Measurements from ENCODE around the gene EXD2.

EXD2 gene

DNA sequence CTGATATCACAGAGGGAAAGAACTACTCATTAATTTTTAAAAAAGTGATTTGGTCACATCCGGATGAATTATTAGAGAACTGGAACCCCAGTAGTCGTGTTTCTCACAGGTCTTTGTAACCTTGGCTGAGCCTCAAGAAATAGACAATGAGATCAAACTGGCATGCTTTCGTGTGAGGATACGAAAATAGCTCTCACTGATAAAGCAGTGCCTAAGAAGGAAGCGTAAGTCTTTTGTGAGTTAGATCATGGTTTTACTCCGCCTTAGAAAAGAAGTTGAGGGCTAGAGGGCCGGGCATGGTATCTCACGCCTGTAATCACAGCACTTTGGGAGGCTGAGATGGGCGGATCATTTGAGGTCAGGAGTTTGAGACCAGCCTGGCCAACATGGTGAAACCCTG, 34.9 kb downstream of the EXD2 start:
- Histone ChIP-seq H3K27ac (no peak overlapping the region), H3K4me2 (no peak overlapping the region), H3K4me3 (IDR thresholded peaks at IDR 0.05; ENCODE audit: insufficient read depth, low read depth, low read length) (no peak overlapping the region), H4K20me1 (ENCODE audit: insufficient read depth) (no peaks in the 10 kb centered on the region), H3K9ac (no peak overlapping the region), H3K27me3 (ENCODE audit: insufficient read depth, low read depth) (no peaks in the 10 kb centered on the region), H3K36me3 (ENCODE audit: insufficient read depth) (no peaks in the 10 kb centered on the region), H3K4me1 (ENCODE audit: low read depth, poor library complexity, severe bottlenecking) (no peaks in the 10 kb centered on the region), H3K79me2 (ENCODE audit: insufficient read depth, low read depth) (no peaks in the 10 kb centered on the region), H2AFZ (ENCODE audit: low read depth) (no peak overlapping the region)
- TF ChIP-seq CTCF (conservative IDR thresholded peaks at IDR 0.05; ENCODE audit: low read depth, low read length): no peak

DNA sequence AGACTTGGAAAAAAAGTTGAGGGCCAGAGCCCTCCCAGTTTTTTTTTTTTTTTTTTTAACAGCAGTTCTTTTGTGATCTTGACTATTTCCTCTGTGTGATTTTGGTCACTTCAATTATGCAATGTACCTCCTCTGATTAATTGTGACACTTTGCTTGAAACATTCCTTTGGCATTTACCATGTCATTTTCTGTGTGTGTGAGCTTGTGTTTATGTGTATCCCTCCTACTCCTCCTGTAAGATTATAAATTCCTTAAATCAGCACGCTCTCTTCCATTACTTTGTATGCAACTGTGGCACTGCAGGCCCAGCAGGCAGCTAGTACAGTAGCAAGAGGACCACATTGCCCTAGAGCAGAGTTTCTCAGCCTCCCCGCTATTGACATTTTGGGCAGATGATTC, 35.4 kb downstream of the EXD2 start:
- Histone ChIP-seq H2AFZ (ENCODE audit: low read depth) (no peak overlapping the region), H3K27me3 (ENCODE audit: insufficient read depth, low read depth) (no peaks in the 10 kb centered on the region), H3K4me3 (IDR thresholded peaks at IDR 0.05; ENCODE audit: insufficient read depth, low read depth, low read length) (no peak overlapping the region), H3K79me2 (ENCODE audit: insufficient read depth, low read depth) (no peaks in the 10 kb centered on the region), H4K20me1 (ENCODE audit: insufficient read depth) (no peaks in the 10 kb centered on the region), H3K27ac (no peak overlapping the region), H3K36me3 (ENCODE audit: insufficient read depth) (no peaks in the 10 kb centered on the region), H3K4me1 (ENCODE audit: low read depth, poor library complexity, severe bottlenecking) (no peaks in the 10 kb centered on the region), H3K9ac (no peak overlapping the region), H3K4me2 (no peak overlapping the region)
- TF ChIP-seq CTCF (conservative IDR thresholded peaks at IDR 0.05; ENCODE audit: low read depth, low read length): no peak

- Histone ChIP-seq H4K20me1 (ENCODE audit: insufficient read depth) (no peaks in the 10 kb centered on the region), H3K79me2 (ENCODE audit: insufficient read depth, low read depth) (no peaks in the 10 kb centered on the region), H3K9ac (no peak overlapping the region), H3K4me2 (no peak overlapping the region), H3K27me3 (ENCODE audit: insufficient read depth, low read depth) (no peaks in the 10 kb centered on the region), H3K27ac (no peak overlapping the region), H3K36me3 (ENCODE audit: insufficient read depth) (no peaks in the 10 kb centered on the region), H3K4me1 (ENCODE audit: low read depth, poor library complexity, severe bottlenecking) (no peaks in the 10 kb centered on the region), H3K4me3 (IDR thresholded peaks at IDR 0.05; ENCODE audit: insufficient read depth, low read depth, low read length) (no peak overlapping the region), H2AFZ (ENCODE audit: low read depth) (no peak overlapping the region)
- no peak for TF ChIP-seq CTCF (conservative IDR thresholded peaks at IDR 0.05; ENCODE audit: low read depth, low read length)
Observed at GRCh38 chr14:69231486-69231885, 40.2 kb downstream of the EXD2 start.

GRCh38 chr14:69232388-69232787, 41.1 kb downstream of the EXD2 start:
- Histone ChIP-seq H3K9ac (no peak overlapping the region), H4K20me1 (ENCODE audit: insufficient read depth) (no peaks in the 10 kb centered on the region), H3K4me2 (no peak overlapping the region), H3K27ac (no peak overlapping the region), H3K79me2 (ENCODE audit: insufficient read depth, low read depth) (no peaks in the 10 kb centered on the region), H3K36me3 (ENCODE audit: insufficient read depth) (no peaks in the 10 kb centered on the region), H3K4me1 (ENCODE audit: low read depth, poor library complexity, severe bottlenecking) (no peaks in the 10 kb centered on the region), H3K27me3 (ENCODE audit: insufficient read depth, low read depth) (no peaks in the 10 kb centered on the region), H3K4me3 (IDR thresholded peaks at IDR 0.05; ENCODE audit: insufficient read depth, low read depth, low read length) (no peak overlapping the region), H2AFZ (ENCODE audit: low read depth) (no peak overlapping the region)
- TF ChIP-seq CTCF (conservative IDR thresholded peaks at IDR 0.05; ENCODE audit: low read depth, low read length): no peak

DNA sequence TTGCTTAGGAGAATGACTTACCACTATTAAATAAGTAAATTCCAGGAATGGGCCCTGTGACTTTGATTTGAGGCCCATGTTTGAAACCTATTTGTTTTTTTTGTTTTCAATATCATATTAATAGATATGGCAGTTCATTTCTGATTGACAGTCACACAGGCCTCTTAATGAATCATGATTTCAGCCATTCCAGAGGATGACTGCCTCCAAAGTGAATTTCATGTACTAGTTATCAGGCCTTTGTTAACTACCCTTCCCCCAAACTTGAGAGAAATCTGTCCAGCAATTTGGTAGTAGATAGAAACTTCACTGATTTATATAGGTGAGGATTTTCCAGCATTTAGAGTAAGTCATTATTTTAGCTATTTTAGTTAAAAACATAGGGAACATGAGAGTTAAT, 42.8 kb downstream of the EXD2 start:
- Histone ChIP-seq H3K4me1 (ENCODE audit: low read depth, poor library complexity, severe bottlenecking) (no peaks in the 10 kb centered on the region), H3K9ac (no peak overlapping the region), H2AFZ (ENCODE audit: low read depth) (no peak overlapping the region), H3K79me2 (ENCODE audit: insufficient read depth, low read depth) (no peaks in the 10 kb centered on the region), H3K4me3 (IDR thresholded peaks at IDR 0.05; ENCODE audit: insufficient read depth, low read depth, low read length) (no peak overlapping the region), H3K4me2 (no peak overlapping the region), H4K20me1 (ENCODE audit: insufficient read depth) (no peaks in the 10 kb centered on the region), H3K27me3 (ENCODE audit: insufficient read depth, low read depth) (no peaks in the 10 kb centered on the region), H3K36me3 (ENCODE audit: insufficient read depth) (no peaks in the 10 kb centered on the region), H3K27ac (no peak overlapping the region)
- TF ChIP-seq CTCF (conservative IDR thresholded peaks at IDR 0.05; ENCODE audit: low read depth, low read length): no peak

Data from KMS-11 (cell line).